LNCAP (cell line): ENCODE data around the gene MACROD2.
A peak's percentile ranks its signal among the peaks of the same experiment; 100 is the strongest.

Experiments used
- TF ChIP-seq, protein P1 (sequence below): fragments of 450-650 bp; IDR thresholded peaks from 2 replicates; pipeline ENCODE4 v1.5.1; 2017; ENCODE audit warnings: mild to moderate bottlenecking

The MACROD2 gene

DNA sequence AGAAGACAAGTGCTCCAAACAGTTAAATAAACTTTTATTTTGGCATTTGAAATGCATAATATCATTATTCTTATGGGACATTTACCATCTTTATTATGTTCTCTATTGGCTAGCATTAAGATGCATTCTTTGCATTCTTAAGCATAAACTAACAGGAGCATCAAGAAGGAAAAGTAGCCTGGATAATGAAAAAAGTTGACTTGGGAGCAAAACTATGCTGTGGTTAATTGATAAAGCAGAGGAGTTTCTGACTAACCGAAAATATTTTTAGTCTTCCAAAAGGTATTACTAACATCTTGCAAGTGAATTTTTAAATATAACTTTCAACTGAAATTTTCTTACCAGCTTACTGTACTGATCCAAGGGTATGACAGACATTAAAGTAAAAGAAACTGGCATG, 201.8 kb downstream of the MACROD2 start:
- TF ChIP-seq, protein P1, sequence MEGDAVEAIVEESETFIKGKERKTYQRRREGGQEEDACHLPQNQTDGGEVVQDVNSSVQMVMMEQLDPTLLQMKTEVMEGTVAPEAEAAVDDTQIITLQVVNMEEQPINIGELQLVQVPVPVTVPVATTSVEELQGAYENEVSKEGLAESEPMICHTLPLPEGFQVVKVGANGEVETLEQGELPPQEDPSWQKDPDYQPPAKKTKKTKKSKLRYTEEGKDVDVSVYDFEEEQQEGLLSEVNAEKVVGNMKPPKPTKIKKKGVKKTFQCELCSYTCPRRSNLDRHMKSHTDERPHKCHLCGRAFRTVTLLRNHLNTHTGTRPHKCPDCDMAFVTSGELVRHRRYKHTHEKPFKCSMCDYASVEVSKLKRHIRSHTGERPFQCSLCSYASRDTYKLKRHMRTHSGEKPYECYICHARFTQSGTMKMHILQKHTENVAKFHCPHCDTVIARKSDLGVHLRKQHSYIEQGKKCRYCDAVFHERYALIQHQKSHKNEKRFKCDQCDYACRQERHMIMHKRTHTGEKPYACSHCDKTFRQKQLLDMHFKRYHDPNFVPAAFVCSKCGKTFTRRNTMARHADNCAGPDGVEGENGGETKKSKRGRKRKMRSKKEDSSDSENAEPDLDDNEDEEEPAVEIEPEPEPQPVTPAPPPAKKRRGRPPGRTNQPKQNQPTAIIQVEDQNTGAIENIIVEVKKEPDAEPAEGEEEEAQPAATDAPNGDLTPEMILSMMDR = no peak

DNA sequence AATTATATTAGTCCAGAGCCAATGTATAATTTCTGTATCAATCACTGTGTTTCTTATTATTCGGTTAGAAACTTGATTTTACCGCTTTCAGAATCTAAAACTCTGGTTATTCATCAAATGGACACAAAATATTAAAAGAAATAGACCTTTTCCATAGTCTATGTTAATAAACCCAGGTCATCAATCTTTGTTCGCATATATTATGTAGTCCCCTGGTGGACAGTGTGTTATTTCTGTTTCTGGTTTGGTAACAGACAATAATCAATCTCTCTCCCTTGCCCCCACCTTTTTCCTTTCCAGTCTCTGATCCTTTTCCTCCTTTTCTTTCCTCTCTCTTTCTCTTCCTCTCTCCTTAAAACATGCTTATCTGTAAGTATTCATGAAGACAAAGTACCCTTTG, 203.1 kb downstream of the MACROD2 start:
- TF ChIP-seq, protein P1 = peak; percentile 32; the same call in 1 of the 2 replicates

DNA sequence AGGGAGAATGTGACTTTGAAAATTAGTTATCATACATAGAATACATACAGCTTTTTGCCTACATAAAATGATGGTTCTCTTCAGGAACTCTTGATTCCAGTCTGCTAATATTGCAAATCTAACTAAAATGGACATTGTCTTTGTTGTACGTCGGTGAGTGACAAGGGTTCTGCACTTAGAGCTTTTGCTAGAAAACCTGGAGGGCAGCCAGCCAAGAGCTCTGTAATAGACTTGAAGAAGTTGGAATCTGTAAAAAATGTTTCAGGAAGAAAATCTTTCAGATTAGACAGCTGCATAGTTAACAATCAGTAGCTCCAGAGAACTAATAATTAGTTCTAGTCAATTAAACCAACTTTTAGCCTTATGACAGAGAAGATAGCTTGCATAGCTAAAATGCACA, 203.8 kb downstream of the MACROD2 start:
- TF ChIP-seq, protein P1 = no peak

DNA sequence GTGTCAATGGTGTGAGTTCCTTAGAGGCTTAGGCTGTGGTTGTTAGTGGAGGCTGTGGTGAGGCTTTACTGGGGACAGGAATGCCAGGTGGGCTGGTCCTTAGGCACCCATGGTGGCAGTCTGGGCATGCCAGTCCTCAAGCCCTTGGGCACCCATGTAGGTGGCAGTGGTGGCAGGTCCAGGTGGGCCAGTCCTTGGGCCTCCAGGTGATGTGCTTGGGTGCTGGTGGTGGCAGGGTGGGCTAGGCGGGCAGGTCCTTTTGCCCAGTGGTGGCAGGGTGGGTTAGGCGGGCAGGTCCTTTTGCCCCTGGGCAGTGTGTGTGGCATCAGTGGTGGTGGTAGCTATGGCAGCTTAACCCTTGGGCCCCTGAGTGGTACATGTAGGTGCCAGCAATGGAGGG, 208.3 kb downstream of the MACROD2 start:
- TF ChIP-seq, protein P1 = no peak

DNA sequence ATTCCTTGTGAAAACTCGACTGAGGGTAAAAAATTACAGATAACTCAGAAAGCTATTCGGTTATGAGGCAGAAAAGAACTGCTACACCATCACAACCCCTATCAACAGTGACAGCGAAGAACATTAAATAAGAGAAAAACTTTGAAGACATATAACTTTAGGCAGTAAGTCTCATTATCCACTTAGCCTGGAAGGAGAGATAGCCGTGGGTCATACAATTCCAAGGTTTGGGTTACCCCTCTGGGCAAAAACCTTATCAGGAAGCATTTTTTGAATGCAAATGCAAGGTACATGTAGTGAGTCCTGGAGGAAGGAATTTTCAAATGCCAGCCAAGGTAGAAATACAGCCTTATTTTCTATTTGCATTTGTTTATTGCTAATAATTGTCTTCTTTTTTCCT, 212.3 kb downstream of the MACROD2 start:
- TF ChIP-seq, protein P1 = no peak

DNA sequence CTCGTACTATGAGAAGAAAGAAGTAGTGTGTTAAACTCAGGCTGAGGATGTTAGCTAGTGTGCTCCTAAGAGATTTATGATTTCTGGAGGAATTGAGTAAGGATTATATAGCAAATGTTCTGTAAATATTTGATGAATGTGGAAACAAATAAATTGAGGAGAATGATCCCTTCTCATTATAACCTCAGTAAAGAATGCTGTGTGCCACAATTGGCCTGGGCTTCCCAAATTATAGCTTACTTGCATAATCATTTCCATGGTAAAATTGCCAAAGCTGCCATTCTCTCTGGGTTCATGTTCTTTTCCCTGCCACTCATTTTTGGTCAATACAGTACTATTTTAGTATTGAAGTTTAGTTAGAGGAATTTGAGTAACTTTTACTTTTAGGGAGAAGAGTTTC, 213.6 kb downstream of the MACROD2 start:
- TF ChIP-seq, protein P1 = no peak

DNA sequence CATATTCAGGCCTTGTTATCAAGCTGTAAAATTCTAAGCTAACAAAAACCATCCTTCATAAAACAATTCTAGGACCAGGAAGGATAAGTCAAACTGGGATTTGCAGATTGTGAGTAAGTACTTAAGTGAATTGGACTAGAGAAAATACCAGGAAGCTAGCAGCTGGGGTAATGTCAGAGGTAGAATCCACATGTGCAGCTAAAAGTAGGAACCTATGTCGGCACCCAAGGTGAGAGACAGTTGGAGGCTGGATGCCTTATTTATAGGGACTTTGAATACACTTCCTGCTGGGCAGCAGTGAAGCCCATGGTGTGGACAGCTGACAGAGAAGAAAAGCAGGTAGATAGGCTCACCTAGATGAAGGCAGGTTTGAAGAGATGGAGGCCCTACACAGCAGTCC, 214.8 kb downstream of the MACROD2 start:
- TF ChIP-seq, protein P1 = no peak

DNA sequence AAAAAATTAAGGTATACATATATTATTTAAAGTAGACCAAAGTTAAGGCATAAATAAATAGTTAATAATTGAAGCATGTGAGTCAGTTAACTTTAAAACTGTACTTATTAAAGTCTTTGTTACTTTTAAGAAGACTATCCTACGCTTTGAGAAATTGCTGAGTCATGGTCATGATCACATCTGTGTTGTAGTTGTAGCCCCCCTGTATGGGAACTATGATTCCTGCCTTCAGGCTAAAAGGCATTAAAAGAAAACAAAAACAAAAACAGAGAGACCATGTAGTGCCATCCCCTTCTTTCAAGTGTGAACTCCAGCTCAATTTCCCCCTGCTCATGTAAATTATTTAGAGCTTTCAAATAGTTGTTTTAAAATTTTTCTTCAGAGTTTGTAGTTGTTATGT, 218.7 kb downstream of the MACROD2 start:
- TF ChIP-seq, protein P1 = no peak
